ENCODE results near the gene PTPN12.

- TF ChIP-seq EP300 (IDR thresholded peaks at IDR 0.05) (no peak), POLR2A (IDR thresholded peaks at IDR 0.05) (no peak)
These were observed 8.7 kb upstream of the PTPN12 start for GRCh38 chr7:77528368-77528767.
